IMR-90 (cell line): ENCODE data around the gene GPR107. TPM values are rescaled to one million over a fixed set of nuclear protein-coding genes. Genes with fewer than 3 reads are reported as not detected.

Experiments
- ATAC-seq: fragments of 200-7000 bp; cut with Tn5 transposase; 2 replicates; pipeline ENCODE4 v1.9.1; 2020; ENCODE audit warnings: low read depth, mild to moderate bottlenecking, moderate library complexity
- BruUV-seq: library from RNA; stranded (reverse); fragments of 400-500 nt; replicated peaks from 2 replicates; lab custom pipeline; 2021; lab: Mats Ljungman, UMichigan
- CTCF ChIA-PET: fragments of 300-600 bp; formaldehyde crosslinking; extraction: SDS; loops from one replicate; lab custom pipeline; 2021; ENCODE audit warnings: antibody characterized with exemption; lab: Yijun Ruan, JAX
- POLR2A ChIA-PET: fragments of 300-600 bp; sonication (Branson Sonifier 250); formaldehyde crosslinking; loops from one replicate; lab custom pipeline; 2022; ENCODE audit warnings: antibody characterized with exemption; ENCODE audit not compliant: unreplicated experiment; lab: Charles Lee
- DNase-seq: peaks from one replicate; pipeline ENCODE4 v3.0.0; 2013
- H2AFZ ChIP-seq: replicated peaks from 2 replicates; pipeline ENCODE3; 2013; ENCODE audit warnings: low read length, mild to moderate bottlenecking; ENCODE audit not compliant: poor library complexity
- H2AK5ac ChIP-seq: 2 replicates; pipeline ENCODE4 v1.6.1; 2013; ENCODE audit warnings: low read depth, low read length, inconsistent platforms
- H2AK9ac ChIP-seq: replicated peaks from 2 replicates; pipeline ENCODE3; 2013; ENCODE audit warnings: mild to moderate bottlenecking, low read depth, low read length, moderate library complexity; ENCODE audit not compliant: poor library complexity
- H2BK120ac ChIP-seq: 2 replicates; pipeline ENCODE4 v1.6.1; 2013; ENCODE audit warnings: low read depth, low read length, inconsistent platforms
- H2BK15ac ChIP-seq: 3 replicates; pipeline ENCODE4 v1.6.1; 2013; ENCODE audit warnings: low read depth, low read length, inconsistent platforms
- H2BK20ac ChIP-seq: 2 replicates; pipeline ENCODE4 v1.6.1; 2013; ENCODE audit warnings: low read depth, mild to moderate bottlenecking, inconsistent platforms, low read length, moderate library complexity
- H2BK5ac ChIP-seq: 2 replicates; pipeline ENCODE4 v1.6.1; 2013; ENCODE audit warnings: mild to moderate bottlenecking, low read depth, low read length, inconsistent platforms; ENCODE audit not compliant: poor library complexity, severe bottlenecking
- H3K14ac ChIP-seq: replicated peaks from 2 replicates; pipeline ENCODE4 v1.6.1; 2013; ENCODE audit warnings: low read depth, low read length, inconsistent platforms
- H3K18ac ChIP-seq: 2 replicates; pipeline ENCODE4 v1.6.1; 2013; ENCODE audit warnings: low read depth, low read length, control low read depth
- H3K23ac ChIP-seq: 2 replicates; pipeline ENCODE4 v1.6.1; 2013; ENCODE audit warnings: low read depth, low read length, inconsistent platforms
- H3K27ac ChIP-seq: 2 replicates; pipeline ENCODE4 v1.5.1; 2013; ENCODE audit warnings: mild to moderate bottlenecking, control low read depth, low read length; ENCODE audit not compliant: insufficient read depth
- H3K27me3 ChIP-seq: 2 replicates; pipeline ENCODE4 v1.6.1; 2013; ENCODE audit warnings: low read length; ENCODE audit not compliant: control insufficient read depth, insufficient read depth
- H3K36me3 ChIP-seq: 2 replicates; pipeline ENCODE4 v1.6.1; 2013; ENCODE audit warnings: low read length, mixed read lengths; ENCODE audit not compliant: control insufficient read depth, insufficient read depth
- H3K4ac ChIP-seq: 2 replicates; pipeline ENCODE4 v1.6.1; 2013; ENCODE audit warnings: low read depth, low read length, inconsistent platforms
- H3K4me1 ChIP-seq: 2 replicates; pipeline ENCODE4 v1.6.1; 2013; ENCODE audit warnings: low read length, mixed read lengths; ENCODE audit not compliant: control insufficient read depth, insufficient read depth
- H3K4me2 ChIP-seq: 2 replicates; pipeline ENCODE4 v1.6.1; 2013; ENCODE audit warnings: low read depth, mild to moderate bottlenecking, control low read depth, low read length, moderate library complexity
- H3K4me3 ChIP-seq: 2 replicates; pipeline ENCODE4 v1.5.1; 2013; ENCODE audit warnings: low read depth, mild to moderate bottlenecking, control low read depth, low read length, moderate library complexity; ENCODE audit not compliant: insufficient read depth
- H3K56ac ChIP-seq: 2 replicates; pipeline ENCODE4 v1.6.1; 2013; ENCODE audit warnings: low read length, inconsistent platforms; ENCODE audit not compliant: insufficient read depth; ENCODE audit errors: extremely low read depth
- H3K79me1 ChIP-seq, 2 experiments: 2 replicates each; pipeline ENCODE4 v1.6.1; 2013; ENCODE audit warnings: low read length in 2 of 2, inconsistent platforms in 1 of 2, low read depth in 1 of 2
- H3K9ac ChIP-seq: 2 replicates; pipeline ENCODE4 v1.6.1; 2013; ENCODE audit warnings: low read depth, low read length, control low read depth
- H3K9me1 ChIP-seq: 2 replicates; pipeline ENCODE4 v1.6.1; 2013; ENCODE audit warnings: low read length, inconsistent platforms; ENCODE audit not compliant: insufficient read depth
- H3K9me3 ChIP-seq: 2 replicates; pipeline ENCODE4 v1.6.1; 2013; ENCODE audit warnings: low read length; ENCODE audit not compliant: control insufficient read depth, insufficient read depth
- H4K20me1 ChIP-seq: 2 replicates; pipeline ENCODE4 v1.6.1; 2013; ENCODE audit warnings: low read length, inconsistent platforms; ENCODE audit not compliant: insufficient read depth
- H4K5ac ChIP-seq: 2 replicates; pipeline ENCODE4 v1.6.1; 2013; ENCODE audit warnings: mild to moderate bottlenecking, low read depth, low read length, control low read depth
- H4K8ac ChIP-seq, 2 experiments: 2 replicates each; pipeline ENCODE4 v1.6.1; 2013; ENCODE audit warnings: low read depth in 2 of 2, low read length in 2 of 2, control low read depth in 1 of 2, inconsistent platforms in 1 of 2
- H4K91ac ChIP-seq: 2 replicates; pipeline ENCODE4 v1.6.1; 2013; ENCODE audit warnings: low read depth, low read length, inconsistent platforms; ENCODE audit not compliant: insufficient read depth
- BHLHE40 ChIP-seq: fragments of 150-350 bp; IDR thresholded peaks from 2 replicates; pipeline ENCODE4 v1.6.1; 2016; ENCODE audit warnings: mild to moderate bottlenecking, low read depth, low read length
- CHD1 ChIP-seq: IDR thresholded peaks from 2 replicates; pipeline ENCODE4 v1.6.1; 2012; ENCODE audit warnings: low read depth, low read length, improper control_type of control experiment
- MAFK ChIP-seq: IDR thresholded peaks from 2 replicates; pipeline ENCODE4 v1.6.1; 2012; ENCODE audit warnings: low read depth, low read length, improper control_type of control experiment
- MAZ ChIP-seq: IDR thresholded peaks from 2 replicates; pipeline ENCODE4 v1.6.1; 2012; ENCODE audit warnings: low read depth, mild to moderate bottlenecking, low read length, improper control_type of control experiment, moderate library complexity, borderline replicate concordance
- MXI1 ChIP-seq: IDR thresholded peaks from 2 replicates; pipeline ENCODE4 v1.6.1; 2012; ENCODE audit warnings: low read depth, mild to moderate bottlenecking, low read length, moderate library complexity, borderline replicate concordance
- NFE2L2 ChIP-seq: fragments of 150-350 bp; IDR thresholded peaks from 2 replicates; pipeline ENCODE4 v1.6.1; 2016; ENCODE audit warnings: low read depth, mild to moderate bottlenecking, low read length
- RAD21 ChIP-seq: IDR thresholded peaks from 2 replicates; pipeline ENCODE4 v1.6.1; 2012; ENCODE audit warnings: low read length, improper control_type of control experiment
- RCOR1 ChIP-seq: IDR thresholded peaks from 2 replicates; pipeline ENCODE4 v1.6.1; 2012; ENCODE audit warnings: mild to moderate bottlenecking, low read length, improper control_type of control experiment; ENCODE audit not compliant: insufficient replicate concordance
- SMC3 ChIP-seq: fragments of 150-350 bp; IDR thresholded peaks from 2 replicates; pipeline ENCODE4 v1.6.1; 2016; ENCODE audit warnings: low read depth, mild to moderate bottlenecking, antibody characterized with exemption, low read length, moderate library complexity
- USF2 ChIP-seq: fragments of 150-350 bp; IDR thresholded peaks from 2 replicates; pipeline ENCODE4 v1.6.1; 2017; ENCODE audit warnings: mild to moderate bottlenecking, antibody characterized with exemption, low read length, low read depth
- WGBS, 2 experiments: methylation state at CpG; one replicate each; pipeline versions ENCODE4 v1.1.5 to v1.1.7; 2013; ENCODE audit warnings: missing lambda C conversion rate in 2 of 2; ENCODE audit not compliant: insufficient read length in 1 of 2; ENCODE audit errors: extremely low coverage in 2 of 2; 5-methylcytosine and 5-hydroxymethylcytosine counted together
- dilution Hi-C: fragments of 300-500 bp; cut with HindIII; formaldehyde crosslinking; loops from one replicate; pipeline ENCODE4 v1.14.3; 2018; ENCODE audit warnings: low sequenced_read_pairs; ENCODE audit not compliant: unreplicated experiment
- in situ Hi-C: fragments of 300-500 bp; cut with MboI; formaldehyde crosslinking; loops from 3 replicates; pipeline ENCODE4 v1.14.3; 2019; ENCODE audit warnings: low sequenced_read_pairs, inconsistent platforms, mixed read lengths
- intact Hi-C: fragments of 100-400 bp; cut with micrococcal nuclease; formaldehyde crosslinking; loops from 2 replicates; pipeline ENCODE4 v1.10.0; 2022
- polyA plus RNA-seq, 3 experiments: library from polyadenylated mRNA; depleted of rRNA; stranded (reverse); fragments of >200 nt; gene quantifications; 2 replicates each; pipeline ENCODE4 v1.2.3, GENCODE V29; 2012; ENCODE audit warnings: low replicate concordance in 1 of 3
- total RNA-seq: library from RNA; depleted of rRNA; stranded (reverse); fragments of >200 nt; gene quantifications from 2 replicates; pipeline ENCODE4 v1.2.3, GENCODE V29; 2012

GPR107 gene
- total and polyA plus RNA-seq, 2 of the 4 experiments (the other 2 are of a cell fraction): 16.7 to 21.6 TPM

GRCh38 chr9:130003943-130004552 lies 49.7 kb upstream of the GPR107 start:
- H4K20me1 ChIP-seq: peaks cover under 1% of the 10 kb centered on the region; the same call in 1 of the 2 replicates
- H3K9ac ChIP-seq: no peak overlapping the region
- H4K8ac ChIP-seq: no peak overlapping the region
- H2BK5ac ChIP-seq: no peak overlapping the region
- BruUV-seq: no TSS peak
- no peak overlapping the region for H3K14ac ChIP-seq
- no peak overlapping the region for H2BK15ac ChIP-seq
- POLR2A ChIA-PET: no interaction called here
- H4K91ac ChIP-seq: no peak overlapping the region
- no peak overlapping the region for H2BK20ac ChIP-seq
- no peak overlapping the region for H3K18ac ChIP-seq
- dilution Hi-C loops (no loop called here), in situ Hi-C loops (no loop called here), intact Hi-C loops (no loop called here)
- H3K4me3 ChIP-seq: no peak overlapping the region
- no peak overlapping the region for H2AK9ac ChIP-seq
- no peak overlapping the region for H2AFZ ChIP-seq
- no peaks in the 10 kb centered on the region for H3K9me3 ChIP-seq
- no peaks in the 10 kb centered on the region for H3K4me1 ChIP-seq
- H3K79me1 ChIP-seq: peaks cover 0 to 3% of the 10 kb centered on the region in 2 experiments; a peak in 2 of 4 replicates
- no peak overlapping the region for H2AK5ac ChIP-seq
- H4K5ac ChIP-seq: no peak overlapping the region
- H3K4me2 ChIP-seq: no peak overlapping the region
- no peak overlapping the region for H2BK120ac ChIP-seq
- DNase-seq (no peak), ATAC-seq (no peak)
- H3K27ac ChIP-seq: no peak overlapping the region
- CTCF ChIA-PET: no interaction called here
- H3K36me3 ChIP-seq: no peaks in the 10 kb centered on the region
- H3K9me1 ChIP-seq: no peaks in the 10 kb centered on the region; the same call in 1 of the 2 replicates
- TF ChIP-seq SMC3 (no peak), USF2 (no peak), CHD1 (no peak), MXI1 (no peak), NFE2L2 (no peak), BHLHE40 (no peak), MAFK (no peak), RCOR1 (no peak), MAZ (no peak), RAD21 (no peak)
- no peak overlapping the region for H3K56ac ChIP-seq
- no peaks in the 10 kb centered on the region for H3K27me3 ChIP-seq
- no peak overlapping the region for H3K4ac ChIP-seq
- 75% methylated on average over 4 of the region's 8 CpGs; no CpG with 5 or more reads in 1 of the 2 experiments for WGBS, 2 experiments
- H3K23ac ChIP-seq: no peak overlapping the region
